WTC11 (cell line): Measurements from ENCODE around the gene SEPSECS. TPM values are rescaled to one million over a fixed set of nuclear protein-coding genes. Genes with fewer than 3 reads are reported as not detected.

Experiments used
- ATAC-seq: fragments of 200-7000 bp; cut with Tn5 transposase; 2 replicates; pipeline ENCODE4 v1.10.0; 2021; ENCODE audit warnings: mild to moderate bottlenecking, moderate library complexity
- CTCF ChIA-PET: fragments of 300-600 bp; sonication (Branson Sonifier 250); formaldehyde crosslinking; loops from one replicate; lab custom pipeline; 2021; ENCODE audit warnings: antibody characterized with exemption; lab: Charles Lee
- POLR2A ChIA-PET: fragments of 350-600 bp; sonication (Branson Sonifier 250); formaldehyde crosslinking; loops from one replicate; lab custom pipeline; 2021; ENCODE audit warnings: antibody characterized with exemption; lab: Charles Lee
- DNase-seq: peaks from one replicate; pipeline ENCODE4 v3.0.0; 2021; ENCODE audit warnings: low spot score
- H3K27ac Mint-ChIP-seq: 2 replicates; pipeline ENCODE4 v1.8.0; 2021; ENCODE audit warnings: mixed read lengths
- H3K27me3 Mint-ChIP-seq: 2 replicates; pipeline ENCODE4 v1.8.0; 2021; ENCODE audit warnings: low read depth, mild to moderate bottlenecking, moderate library complexity, mixed read lengths
- H3K36me3 Mint-ChIP-seq: 2 replicates; pipeline ENCODE4 v1.8.0; 2021; ENCODE audit warnings: mixed read lengths
- H3K4me1 Mint-ChIP-seq: 2 replicates; pipeline ENCODE4 v1.8.0; 2022; ENCODE audit warnings: mixed read lengths
- H3K4me3 Mint-ChIP-seq: 2 replicates; pipeline ENCODE4 v1.8.0; 2021; ENCODE audit warnings: mild to moderate bottlenecking, moderate library complexity, mixed read lengths
- H3K9me3 Mint-ChIP-seq: 2 replicates; pipeline ENCODE4 v1.8.0; 2021; ENCODE audit warnings: mixed read lengths
- CDX4 ChIP-seq: fragments of 250-450 bp; sonication (Bioruptor Pico); IDR thresholded peaks from 2 replicates; pipeline ENCODE4 v1.9.0; 2021; ENCODE audit warnings: moderate library complexity, mild to moderate bottlenecking, inconsistent platforms, borderline replicate concordance
- E2F1 ChIP-seq: sonication (generic); formaldehyde crosslinking; IDR thresholded peaks from 2 replicates; pipeline ENCODE4 v1.8.0; 2022; ENCODE audit warnings: mild to moderate bottlenecking, missing genetic modification reagents
- E2F4 ChIP-seq: sonication (generic); formaldehyde crosslinking; IDR thresholded peaks from 2 replicates; pipeline ENCODE4 v1.8.1; 2022; ENCODE audit warnings: low read depth, mild to moderate bottlenecking, moderate library complexity, missing genetic modification reagents, borderline replicate concordance
- ELF4 ChIP-seq: sonication (generic); formaldehyde crosslinking; IDR thresholded peaks from 2 replicates; pipeline ENCODE4 v1.8.1; 2022; ENCODE audit warnings: low read depth, mild to moderate bottlenecking, moderate library complexity, missing genetic modification reagents
- ESRRA ChIP-seq: sonication (generic); formaldehyde crosslinking; IDR thresholded peaks from 2 replicates; pipeline ENCODE4 v1.8.1; 2022; ENCODE audit warnings: mild to moderate bottlenecking, missing genetic modification reagents, borderline replicate concordance
- FOXK1 ChIP-seq: sonication (generic); formaldehyde crosslinking; IDR thresholded peaks from 2 replicates; pipeline ENCODE4 v1.8.0; 2022; ENCODE audit warnings: mild to moderate bottlenecking, moderate library complexity, missing genetic modification reagents
- FOXP4 ChIP-seq: sonication (generic); formaldehyde crosslinking; IDR thresholded peaks from 2 replicates; pipeline ENCODE4 v1.8.0; 2022; ENCODE audit warnings: mild to moderate bottlenecking, missing genetic modification reagents
- HMGXB4 ChIP-seq: sonication (generic); formaldehyde crosslinking; IDR thresholded peaks from 2 replicates; pipeline ENCODE4 v1.8.1; 2023; ENCODE audit warnings: mild to moderate bottlenecking, moderate library complexity, missing genetic modification reagents
- MAX ChIP-seq: sonication (generic); formaldehyde crosslinking; IDR thresholded peaks from 2 replicates; pipeline ENCODE4 v1.8.0; 2022; ENCODE audit warnings: mild to moderate bottlenecking, missing genetic modification reagents
- MXD4 ChIP-seq: fragments of 250-450 bp; sonication (Bioruptor Pico); IDR thresholded peaks from 2 replicates; pipeline ENCODE4 v1.8.0; 2021; ENCODE audit warnings: mild to moderate bottlenecking, moderate library complexity, borderline replicate concordance
- MYBL2 ChIP-seq: sonication (generic); formaldehyde crosslinking; IDR thresholded peaks from 2 replicates; pipeline ENCODE4 v1.8.1; 2023; ENCODE audit warnings: mild to moderate bottlenecking, moderate library complexity, missing genetic modification reagents
- NFE2L1 ChIP-seq: sonication (generic); formaldehyde crosslinking; IDR thresholded peaks from 2 replicates; pipeline ENCODE4 v1.8.1; 2023; ENCODE audit warnings: missing genetic modification reagents
- OVOL2 ChIP-seq: fragments of 250-450 bp; sonication (Bioruptor Pico); IDR thresholded peaks from 2 replicates; pipeline ENCODE4 v1.9.0; 2021; ENCODE audit warnings: mild to moderate bottlenecking, borderline replicate concordance
- PREB ChIP-seq: sonication (generic); formaldehyde crosslinking; IDR thresholded peaks from 2 replicates; pipeline ENCODE4 v1.8.1; 2022; ENCODE audit warnings: mild to moderate bottlenecking, missing genetic modification reagents, moderate library complexity, borderline replicate concordance
- PRRX2 ChIP-seq: fragments of 250-450 bp; sonication (Bioruptor Pico); IDR thresholded peaks from 2 replicates; pipeline ENCODE4 v1.8.0; 2021; ENCODE audit warnings: mild to moderate bottlenecking
- RELA ChIP-seq: sonication (generic); formaldehyde crosslinking; IDR thresholded peaks from 2 replicates; pipeline ENCODE4 v1.8.1; 2022; ENCODE audit warnings: missing genetic modification reagents, mild to moderate bottlenecking, borderline replicate concordance
- ZNF232 ChIP-seq: sonication (generic); formaldehyde crosslinking; IDR thresholded peaks from 2 replicates; pipeline ENCODE4 v1.8.0; 2022; ENCODE audit warnings: mild to moderate bottlenecking, missing genetic modification reagents
- ZNF396 ChIP-seq: fragments of 250-450 bp; sonication (Bioruptor Pico); IDR thresholded peaks from 2 replicates; pipeline ENCODE4 v1.8.0; 2021; ENCODE audit warnings: mild to moderate bottlenecking, moderate library complexity, borderline replicate concordance
- total RNA-seq: library from RNA; stranded (reverse); gene quantifications from 3 replicates; pipeline ENCODE4 v1.2.3, GENCODE V29; 2021

The SEPSECS gene
- total RNA-seq, 1 experiment from 2014 or later: 6.2 TPM

GRCh38 chr4:25117716-25118472 is 42.4 kb downstream of the SEPSECS start (continued):
- TF ChIP-seq CDX4 (CRISPR knock-in tag) (no peak), NFE2L1 (CRISPR knock-in tag) (no peak)
- TF ChIP-seq, all 79 proteins: peak for 0

GRCh38 chr4:25117274-25117673 is 43.0 kb downstream of the SEPSECS start:
- Mint-ChIP-seq H3K36me3 (no peaks in the 10 kb centered on the region), H3K27ac (no peak overlapping the region), H3K4me3 (no peak overlapping the region), H3K27me3 (no peaks in the 10 kb centered on the region), H3K9me3 (no peaks in the 10 kb centered on the region), H3K4me1 (peaks cover 12% of the 10 kb centered on the region)
- peak; percentile 38 for ATAC-seq
- no peak for DNase-seq
- TF ChIP-seq ZNF396 (CRISPR knock-in tag) (no peak), FOXK1 (CRISPR knock-in tag) (no peak), MXD4 (CRISPR knock-in tag) (no peak), PRRX2 (CRISPR knock-in tag) (no peak), ZNF232 (CRISPR knock-in tag) (no peak), ELF4 (CRISPR knock-in tag) (no peak), E2F4 (CRISPR knock-in tag) (no peak), ESRRA (no peak), OVOL2 (CRISPR knock-in tag) (no peak), MAX (CRISPR knock-in tag) (no peak), PREB (no peak), FOXP4 (no peak)
- ChIA-PET POLR2A (no interaction called here), CTCF (interaction anchor here (0.6 to 1.4 kb wide), 2 partner anchors 15 to 27 kb away, joined by 3 to 4 read pairs; no protein-coding TSS in a partner anchor)

- no peaks in the 10 kb centered on the region for H3K36me3 Mint-ChIP-seq
- no peak overlapping the region for H3K27ac Mint-ChIP-seq
- ChIA-PET CTCF (interaction anchor here (1.1 kb wide), 1 partner anchor 30 kb away, joined by 3 read pairs; no protein-coding TSS in a partner anchor), POLR2A (no interaction called here)
- ATAC-seq (no peak), DNase-seq (no peak)
- H3K4me3 Mint-ChIP-seq: no peak overlapping the region
- H3K9me3 Mint-ChIP-seq: peaks cover 4% of the 10 kb centered on the region; the same call in 1 of the 2 replicates
- H3K4me1 Mint-ChIP-seq: peaks cover 12% of the 10 kb centered on the region
- no peaks in the 10 kb centered on the region; the same call in none of the 2 replicates for H3K27me3 Mint-ChIP-seq
- no peak for TF ChIP-seq E2F4 (CRISPR knock-in tag)
- no peak for TF ChIP-seq HMGXB4 (CRISPR knock-in tag)
- TF ChIP-seq RELA (CRISPR knock-in tag): no peak
- TF ChIP-seq MYBL2: no peak
- no peak for TF ChIP-seq E2F1
Observed at GRCh38 chr4:25113915-25114904, 46.0 kb downstream of the SEPSECS start.
